ENCODE data around the gene PPP2R5C. TPM values are rescaled to one million over a fixed set of nuclear protein-coding genes. Genes with fewer than 3 reads are reported as not detected.

Gene PPP2R5C
- total RNA-seq, 1 experiment from 2014 or later, result 80.3 TPM

DNA sequence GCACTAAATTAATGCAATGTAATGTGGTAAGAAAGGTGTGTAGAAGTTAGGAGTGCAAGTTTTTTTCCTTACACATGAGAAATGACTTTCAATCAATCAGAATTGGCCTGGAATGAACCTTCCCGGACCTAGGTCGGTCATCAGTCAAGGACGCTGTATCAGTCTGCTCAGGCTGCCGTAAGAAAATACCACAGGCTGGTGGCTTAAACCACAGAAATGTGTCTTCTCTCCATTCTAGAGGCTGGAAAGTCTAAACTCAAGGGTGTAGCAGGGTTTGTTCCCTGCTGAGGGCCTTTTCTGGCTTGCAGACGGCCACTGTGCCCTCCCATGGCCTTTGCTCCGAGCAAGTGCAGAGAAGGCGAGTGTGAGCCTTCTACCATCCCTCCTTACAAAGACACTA is 116.3 kb downstream of the PPP2R5C start:
- Histone ChIP-seq H3K9me3 (ENCODE audit: control insufficient read depth, insufficient read depth, low read depth, low read length) (no peaks in the 10 kb centered on the region), H3K4me3 (ENCODE audit: low read depth in 2 of 2, low read length in 2 of 2) (no peak overlapping the region), H3K36me3 (ENCODE audit: control insufficient read depth, insufficient read depth, low read length) (no peaks in the 10 kb centered on the region; the same call in 1 of the 2 replicates), H3K27ac (ENCODE audit: low read length) (no peak overlapping the region), H3K4me1 (ENCODE audit: control insufficient read depth, insufficient read depth, low read length) (no peaks in the 10 kb centered on the region; the same call in none of the 2 replicates), H3K27me3 (ENCODE audit: control insufficient read depth, insufficient read depth, low read length) (no peaks in the 10 kb centered on the region)
- ChIA-PET CTCF (no interaction called here), POLR2A (no interaction called here)
- TF ChIP-seq TCF7L2 (IDR thresholded peaks at IDR 0.05; ENCODE audit: low read depth, low read length) (no peak), POLR2AphosphoS5 (IDR thresholded peaks at IDR 0.05; ENCODE audit: low read depth, low read length) (no peak), SIN3A (IDR thresholded peaks at IDR 0.05; ENCODE audit: borderline replicate concordance, insufficient read depth, low read depth, low read length) (no peak)
- TF ChIP-seq, protein P1, sequence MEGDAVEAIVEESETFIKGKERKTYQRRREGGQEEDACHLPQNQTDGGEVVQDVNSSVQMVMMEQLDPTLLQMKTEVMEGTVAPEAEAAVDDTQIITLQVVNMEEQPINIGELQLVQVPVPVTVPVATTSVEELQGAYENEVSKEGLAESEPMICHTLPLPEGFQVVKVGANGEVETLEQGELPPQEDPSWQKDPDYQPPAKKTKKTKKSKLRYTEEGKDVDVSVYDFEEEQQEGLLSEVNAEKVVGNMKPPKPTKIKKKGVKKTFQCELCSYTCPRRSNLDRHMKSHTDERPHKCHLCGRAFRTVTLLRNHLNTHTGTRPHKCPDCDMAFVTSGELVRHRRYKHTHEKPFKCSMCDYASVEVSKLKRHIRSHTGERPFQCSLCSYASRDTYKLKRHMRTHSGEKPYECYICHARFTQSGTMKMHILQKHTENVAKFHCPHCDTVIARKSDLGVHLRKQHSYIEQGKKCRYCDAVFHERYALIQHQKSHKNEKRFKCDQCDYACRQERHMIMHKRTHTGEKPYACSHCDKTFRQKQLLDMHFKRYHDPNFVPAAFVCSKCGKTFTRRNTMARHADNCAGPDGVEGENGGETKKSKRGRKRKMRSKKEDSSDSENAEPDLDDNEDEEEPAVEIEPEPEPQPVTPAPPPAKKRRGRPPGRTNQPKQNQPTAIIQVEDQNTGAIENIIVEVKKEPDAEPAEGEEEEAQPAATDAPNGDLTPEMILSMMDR (IDR thresholded peaks at IDR 0.05), result no peak
- intact Hi-C loops (cut with micrococcal nuclease; ENCODE audit: unreplicated experiment) (no loop called here), in situ Hi-C loops (cut with HindIII; ENCODE audit: low pct_unique_long_range_greater_than_20kb, low sequenced_read_pairs) (no loop called here)
- no peak for DNase-seq (ENCODE audit: low read depth, low spot score)
- ATAC-seq, result no peak
- BruUV-seq (replicated peaks), result no TSS peak

DNA sequence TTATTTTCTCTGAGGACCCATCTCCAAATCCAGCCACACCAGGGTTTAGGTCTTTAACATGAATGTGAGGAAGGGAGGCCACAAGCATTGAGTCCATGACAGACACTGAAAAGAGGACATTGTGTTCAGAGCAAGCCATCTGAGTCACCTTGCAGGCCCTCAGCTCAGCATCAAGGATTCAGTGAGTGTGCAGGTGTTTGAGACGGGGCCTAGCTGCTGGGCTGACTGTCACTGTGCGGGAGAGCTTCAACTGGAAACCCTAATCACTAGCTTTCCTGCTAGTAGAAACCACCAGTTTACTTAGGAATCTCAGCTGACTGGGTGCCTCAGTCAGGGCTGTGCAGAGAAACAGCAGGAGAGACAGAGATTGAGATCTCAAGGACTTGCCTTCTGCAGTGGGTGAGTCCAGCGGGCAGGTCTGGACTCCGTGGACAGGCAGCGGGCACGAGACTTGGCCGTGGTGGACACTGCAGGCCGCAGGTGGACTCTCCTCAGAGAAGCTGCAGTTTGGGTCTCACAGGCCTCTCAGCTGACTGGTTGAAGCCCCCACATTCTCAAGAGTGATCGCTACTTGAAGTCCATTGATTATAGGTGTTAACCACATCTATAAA is 116.8 kb downstream of the PPP2R5C start:
- DNase-seq (ENCODE audit: low read depth, low spot score) (no peak), ATAC-seq (no peak)
- Histone ChIP-seq H3K4me3 (ENCODE audit: low read depth in 2 of 2, low read length in 2 of 2) (no peak overlapping the region), H3K27me3 (ENCODE audit: control insufficient read depth, insufficient read depth, low read length) (no peaks in the 10 kb centered on the region), H3K27ac (ENCODE audit: low read length) (no peak overlapping the region), H3K36me3 (ENCODE audit: control insufficient read depth, insufficient read depth, low read length) (no peaks in the 10 kb centered on the region; the same call in 1 of the 2 replicates), H3K9me3 (ENCODE audit: control insufficient read depth, insufficient read depth, low read depth, low read length) (no peaks in the 10 kb centered on the region), H3K4me1 (ENCODE audit: control insufficient read depth, insufficient read depth, low read length) (no peaks in the 10 kb centered on the region; the same call in none of the 2 replicates)
- CTCF ChIA-PET, result no interaction called here
- intact Hi-C loops (cut with micrococcal nuclease; ENCODE audit: unreplicated experiment), result no loop called here
- TF ChIP-seq, protein P1 (IDR thresholded peaks at IDR 0.05), result no peak
- TF ChIP-seq SIN3A (IDR thresholded peaks at IDR 0.05; ENCODE audit: borderline replicate concordance, insufficient read depth, low read depth, low read length) (no peak), POLR2AphosphoS5 (IDR thresholded peaks at IDR 0.05; ENCODE audit: low read depth, low read length) (no peak), TCF7L2 (IDR thresholded peaks at IDR 0.05; ENCODE audit: low read depth, low read length) (no peak)
- TF ChIP-seq, protein P2, sequence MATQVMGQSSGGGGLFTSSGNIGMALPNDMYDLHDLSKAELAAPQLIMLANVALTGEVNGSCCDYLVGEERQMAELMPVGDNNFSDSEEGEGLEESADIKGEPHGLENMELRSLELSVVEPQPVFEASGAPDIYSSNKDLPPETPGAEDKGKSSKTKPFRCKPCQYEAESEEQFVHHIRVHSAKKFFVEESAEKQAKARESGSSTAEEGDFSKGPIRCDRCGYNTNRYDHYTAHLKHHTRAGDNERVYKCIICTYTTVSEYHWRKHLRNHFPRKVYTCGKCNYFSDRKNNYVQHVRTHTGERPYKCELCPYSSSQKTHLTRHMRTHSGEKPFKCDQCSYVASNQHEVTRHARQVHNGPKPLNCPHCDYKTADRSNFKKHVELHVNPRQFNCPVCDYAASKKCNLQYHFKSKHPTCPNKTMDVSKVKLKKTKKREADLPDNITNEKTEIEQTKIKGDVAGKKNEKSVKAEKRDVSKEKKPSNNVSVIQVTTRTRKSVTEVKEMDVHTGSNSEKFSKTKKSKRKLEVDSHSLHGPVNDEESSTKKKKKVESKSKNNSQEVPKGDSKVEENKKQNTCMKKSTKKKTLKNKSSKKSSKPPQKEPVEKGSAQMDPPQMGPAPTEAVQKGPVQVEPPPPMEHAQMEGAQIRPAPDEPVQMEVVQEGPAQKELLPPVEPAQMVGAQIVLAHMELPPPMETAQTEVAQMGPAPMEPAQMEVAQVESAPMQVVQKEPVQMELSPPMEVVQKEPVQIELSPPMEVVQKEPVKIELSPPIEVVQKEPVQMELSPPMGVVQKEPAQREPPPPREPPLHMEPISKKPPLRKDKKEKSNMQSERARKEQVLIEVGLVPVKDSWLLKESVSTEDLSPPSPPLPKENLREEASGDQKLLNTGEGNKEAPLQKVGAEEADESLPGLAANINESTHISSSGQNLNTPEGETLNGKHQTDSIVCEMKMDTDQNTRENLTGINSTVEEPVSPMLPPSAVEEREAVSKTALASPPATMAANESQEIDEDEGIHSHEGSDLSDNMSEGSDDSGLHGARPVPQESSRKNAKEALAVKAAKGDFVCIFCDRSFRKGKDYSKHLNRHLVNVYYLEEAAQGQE (IDR thresholded peaks at IDR 0.05; ENCODE audit: insufficient read depth in 1 of 2, low read depth in 2 of 2, low read length in 1 of 2), result no peak
- POLR2A ChIA-PET, result no interaction called here
- in situ Hi-C loops (cut with HindIII; ENCODE audit: low pct_unique_long_range_greater_than_20kb, low sequenced_read_pairs), result no loop called here
- BruUV-seq (replicated peaks), result no TSS peak
